Endothelial cell of umbilical vein (primary cell): ENCODE data around the gene CCDC30.

Source experiments
- EZH2 ChIP-seq: IDR thresholded peaks from 2 replicates; pipeline ENCODE4 v1.6.1; 2012; ENCODE audit warnings: borderline replicate concordance, low read depth, mild to moderate bottlenecking, moderate library complexity, low read length, inconsistent platforms; ENCODE audit not compliant: severe bottlenecking
- GATA2 ChIP-seq: IDR thresholded peaks from 2 replicates; pipeline ENCODE4 v1.7.0; 2011; ENCODE audit warnings: low read depth, mild to moderate bottlenecking, moderate library complexity, mixed read lengths, low read length; ENCODE audit not compliant: insufficient read length, insufficient read depth
- JUN ChIP-seq: IDR thresholded peaks from 2 replicates; pipeline ENCODE4 v1.6.1; 2011; ENCODE audit warnings: borderline replicate concordance, low read depth; ENCODE audit not compliant: insufficient read length, insufficient read depth
- MAX ChIP-seq: IDR thresholded peaks from 2 replicates; pipeline ENCODE4 v1.6.1; 2011; ENCODE audit not compliant: insufficient read depth, insufficient read length
- MYC ChIP-seq: IDR thresholded peaks from one replicate; pipeline ENCODE4 v1.6.1; 2011; ENCODE audit warnings: mild to moderate bottlenecking, low read depth, low read length
- POLR2A ChIP-seq: IDR thresholded peaks from 2 replicates; pipeline ENCODE4 v1.6.1; 2012; ENCODE audit warnings: low read depth, mild to moderate bottlenecking, control low read depth, low read length
- POLR2AphosphoS5 ChIP-seq: IDR thresholded peaks from 2 replicates; pipeline ENCODE4 v1.6.1; 2012; ENCODE audit warnings: low read depth, mild to moderate bottlenecking, control low read depth, low read length, moderate library complexity; ENCODE audit not compliant: insufficient read depth
- TF ChIP-seq, protein P1 (sequence below), 2 donors: IDR thresholded peaks; 1 replicate in 1 of 2; 2 replicates in 1 of 2; pipeline ENCODE4 v1.5.1; 2011; ENCODE audit warnings: low read length in 2 of 2, mild to moderate bottlenecking in 2 of 2, moderate library complexity in 2 of 2, control low read depth in 1 of 2, inconsistent platforms in 1 of 2, low read depth in 1 of 2; ENCODE audit not compliant: insufficient read depth in 1 of 2; ENCODE audit errors: extremely low read depth in 1 of 2

DNA sequence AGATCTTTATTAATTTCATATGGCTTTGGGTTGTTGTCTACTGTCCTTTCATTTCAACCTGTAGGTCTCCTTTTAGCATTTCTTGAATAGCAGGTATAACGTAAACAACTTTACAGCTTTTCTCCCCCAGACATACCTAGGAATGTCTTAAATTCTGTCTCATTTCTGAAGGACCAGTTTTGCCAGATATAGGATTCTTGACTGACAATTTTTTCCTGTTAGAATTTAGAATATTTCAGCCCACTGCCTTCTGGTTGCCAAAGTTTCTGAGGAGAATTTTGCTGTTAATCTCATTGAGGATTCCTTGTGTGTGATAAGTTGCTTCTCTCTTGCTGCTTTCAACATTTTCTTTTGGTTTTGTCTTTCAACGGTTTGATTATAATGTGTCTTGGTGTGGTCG, 60.1 kb downstream of the CCDC30 start:
- TF ChIP-seq JUN (no peak), POLR2A (no peak), POLR2AphosphoS5 (no peak), MAX (no peak), EZH2 (no peak), MYC (no peak), GATA2 (no peak)
- TF ChIP-seq, protein P1, sequence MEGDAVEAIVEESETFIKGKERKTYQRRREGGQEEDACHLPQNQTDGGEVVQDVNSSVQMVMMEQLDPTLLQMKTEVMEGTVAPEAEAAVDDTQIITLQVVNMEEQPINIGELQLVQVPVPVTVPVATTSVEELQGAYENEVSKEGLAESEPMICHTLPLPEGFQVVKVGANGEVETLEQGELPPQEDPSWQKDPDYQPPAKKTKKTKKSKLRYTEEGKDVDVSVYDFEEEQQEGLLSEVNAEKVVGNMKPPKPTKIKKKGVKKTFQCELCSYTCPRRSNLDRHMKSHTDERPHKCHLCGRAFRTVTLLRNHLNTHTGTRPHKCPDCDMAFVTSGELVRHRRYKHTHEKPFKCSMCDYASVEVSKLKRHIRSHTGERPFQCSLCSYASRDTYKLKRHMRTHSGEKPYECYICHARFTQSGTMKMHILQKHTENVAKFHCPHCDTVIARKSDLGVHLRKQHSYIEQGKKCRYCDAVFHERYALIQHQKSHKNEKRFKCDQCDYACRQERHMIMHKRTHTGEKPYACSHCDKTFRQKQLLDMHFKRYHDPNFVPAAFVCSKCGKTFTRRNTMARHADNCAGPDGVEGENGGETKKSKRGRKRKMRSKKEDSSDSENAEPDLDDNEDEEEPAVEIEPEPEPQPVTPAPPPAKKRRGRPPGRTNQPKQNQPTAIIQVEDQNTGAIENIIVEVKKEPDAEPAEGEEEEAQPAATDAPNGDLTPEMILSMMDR (IDR thresholded peaks at IDR 0.05; ENCODE audit: extremely low read depth in 1 of 2, insufficient read depth in 1 of 2, low read depth in 1 of 2, low read length in 2 of 2): no peak
